Femur (tissue), 1 donor: ENCODE results near the gene ABCC3.
A peak's percentile ranks its signal among the peaks of the same experiment; 100 is the strongest.
"Not testable (repeated sequence)": the region's sequence is repeated elsewhere in the genome, so short reads cannot be mapped to it uniquely, and the experiment has no call there.

Experiments
- DNase-seq: peaks from one replicate; pipeline ENCODE4 v3.0.0-alpha.2; 2017

Gene ABCC3

GRCh38 chr17:50687200-50688066 lies 52.8 kb downstream of the ABCC3 start:
- DNase-seq = no peak

GRCh38 chr17:50688245-50688644 lies 53.6 kb downstream of the ABCC3 start:
- no peak for DNase-seq

GRCh38 chr17:50689251-50689650 lies 54.6 kb downstream of the ABCC3 start:
- no peak for DNase-seq

- no peak for DNase-seq
Observed at GRCh38 chr17:50689956-50690886, 55.5 kb downstream of the ABCC3 start.

GRCh38 chr17:50690887-50691549 lies 56.3 kb downstream of the ABCC3 start:
- no peak for DNase-seq

GRCh38 chr17:50691550-50692447 lies 57.1 kb downstream of the ABCC3 start:
- DNase-seq = no peak

GRCh38 chr17:50692448-50693035 lies 57.9 kb downstream of the ABCC3 start:
- DNase-seq = no peak

- DNase-seq = no peak
Observed at GRCh38 chr17:50693036-50693682, 58.5 kb downstream of the ABCC3 start.

GRCh38 chr17:50696365-50696879 lies 61.7 kb downstream of the ABCC3 start:
- no peak for DNase-seq

- DNase-seq = no peak
Observed at GRCh38 chr17:50697062-50697461, 62.4 kb downstream of the ABCC3 start.

- DNase-seq = no peak
Observed at GRCh38 chr17:50697663-50698272, 63.1 kb downstream of the ABCC3 start.

- no peak for DNase-seq
Observed at GRCh38 chr17:50699410-50699809, 64.7 kb downstream of the ABCC3 start.

GRCh38 chr17:50703162-50703561 lies 68.5 kb downstream of the ABCC3 start:
- DNase-seq = no peak

GRCh38 chr17:50707289-50708049 lies 72.8 kb downstream of the ABCC3 start, which contains the start of gene ANKRD40:
Gene ANKRD40, minus strand, starts transcription at chr17:50707914. Its CDS starts 260 bp downstream, at chr17:50707654.
- DNase-seq = peak; percentile 95

- peak; percentile 44 for DNase-seq
Observed at GRCh38 chr17:50708050-50709000, 73.6 kb downstream of the ABCC3 start.

GRCh38 chr17:50709053-50709452 lies 74.4 kb downstream of the ABCC3 start:
- DNase-seq = not testable (repeated sequence)

- DNase-seq = no peak
Observed at GRCh38 chr17:50710025-50710424, 75.3 kb downstream of the ABCC3 start.

GRCh38 chr17:50710650-50711049 lies 76.0 kb downstream of the ABCC3 start:
- no peak for DNase-seq
